Cardiac septum (tissue), 1 donor: Measurements from ENCODE around the gene TMEM270. TPM values are rescaled to one million over a fixed set of nuclear protein-coding genes. Genes with fewer than 3 reads are reported as not detected.
A peak's percentile ranks its signal among the peaks of the same experiment; 100 is the strongest.
"Not testable (repeated sequence)": the region's sequence is repeated elsewhere in the genome, so short reads cannot be mapped to it uniquely, and the experiment has no call there.

Experiments
- DNase-seq: peaks from one replicate; pipeline ENCODE4 v3.0.0-alpha.2; 2020; ENCODE audit warnings: low spot score
- intact Hi-C: fragments of 100-400 bp; cut with DNase I; formaldehyde crosslinking; loops from one replicate; pipeline ENCODE4 v1.14.0; 2022
- long read RNA-seq: library from polyadenylated mRNA; unstranded; transcript quantifications from one replicate; pipeline ENCODE4 v2.0.0, GENCODE V29; 2021
- total RNA-seq: library from RNA; stranded (reverse); fragmentation: NEBNext Ultra II Directional; extraction: Animal tissue kit (Norgen Biotek cat#: 25700); gene quantifications from one replicate; pipeline ENCODE4 v1.2.1, GENCODE V29; 2021
- donor health status: DM: no; HTN: no; CAD: no.

TMEM270 gene
- total RNA-seq: not detected
- long read RNA-seq: 0 reads

GRCh38 chr7:73860859-73861258 is at the start of gene TMEM270:
TSS of gene TMEM270 (plus strand) at chr7:73861159. CDS start at chr7:73861195, 36 bp downstream.
- intact Hi-C loops: loop anchor here (10.0 kb wide), 1 partner anchor 344 kb away; no protein-coding TSS in a partner anchor
- no peak for DNase-seq

- intact Hi-C loops: loop anchor here (1.0 kb wide), 1 partner anchor 44 kb away; no protein-coding TSS in a partner anchor
- peak; percentile 75 for DNase-seq
Observed at GRCh38 chr7:73811760-73812168, 49.2 kb upstream of the TMEM270 start.

GRCh38 chr7:73812996-73813395 is 48.0 kb upstream of the TMEM270 start:
- DNase-seq: no peak
- intact Hi-C loops: no loop called here

GRCh38 chr7:73815436-73815835 is 45.5 kb upstream of the TMEM270 start:
- no peak for DNase-seq

GRCh38 chr7:73817121-73817520 is 43.8 kb upstream of the TMEM270 start:
- DNase-seq: no peak
- intact Hi-C loops: no loop called here

More at GRCh38 chr7:73815436-73815835, 45.5 kb upstream of the TMEM270 start:
- intact Hi-C loops: no loop called here

GRCh38 chr7:73820013-73820412 is 40.9 kb upstream of the TMEM270 start:
- intact Hi-C loops: no loop called here

GRCh38 chr7:73821597-73822285 is 39.2 kb upstream of the TMEM270 start:
- DNase-seq, intact Hi-C loops: not testable (repeated sequence)

More at GRCh38 chr7:73820013-73820412, 40.9 kb upstream of the TMEM270 start:
- DNase-seq: no peak

- intact Hi-C loops: no loop called here
- DNase-seq: no peak
Observed at GRCh38 chr7:73822319-73823173, 38.4 kb upstream of the TMEM270 start.

GRCh38 chr7:73823257-73823656 is 37.7 kb upstream of the TMEM270 start:
- DNase-seq: no peak
- intact Hi-C loops: no loop called here

- intact Hi-C loops: no loop called here
- DNase-seq: no peak
Observed at GRCh38 chr7:73823873-73824592, 36.9 kb upstream of the TMEM270 start.

GRCh38 chr7:73824986-73825385 is 36.0 kb upstream of the TMEM270 start:
- no peak for DNase-seq
- intact Hi-C loops: no loop called here

GRCh38 chr7:73827567-73828106 is 33.3 kb upstream of the TMEM270 start:
- DNase-seq: no peak
- intact Hi-C loops: no loop called here

- intact Hi-C loops: no loop called here
- no peak for DNase-seq
Observed at GRCh38 chr7:73828107-73828803, 32.7 kb upstream of the TMEM270 start.

GRCh38 chr7:73828972-73829371 is 32.0 kb upstream of the TMEM270 start:
- no peak for DNase-seq
- intact Hi-C loops: no loop called here

GRCh38 chr7:73829505-73829904 is 31.5 kb upstream of the TMEM270 start:
- no peak for DNase-seq

GRCh38 chr7:73829921-73830680 is 30.9 kb upstream of the TMEM270 start:
- DNase-seq: no peak
- intact Hi-C loops: no loop called here

More at GRCh38 chr7:73829505-73829904, 31.5 kb upstream of the TMEM270 start:
- intact Hi-C loops: no loop called here

GRCh38 chr7:73830681-73831583 is 30.0 kb upstream of the TMEM270 start, which contains the start of gene CLDN4:
TSS of gene CLDN4 (plus strand) at chr7:73830996. CDS start at chr7:73831202, 206 bp downstream.
- intact Hi-C loops: no loop called here
- no peak for DNase-seq

- DNase-seq: no peak
- intact Hi-C loops: no loop called here
Observed at GRCh38 chr7:73831584-73831833, 29.4 kb upstream of the TMEM270 start.
